ENCODE measurements around the gene DEPDC1B.
"Not testable (repeated sequence)": the region's sequence is repeated elsewhere in the genome, so short reads cannot be mapped to it uniquely, and the experiment has no call there.

Gene DEPDC1B

GRCh38 chr5:60649288-60649917 lies 50.6 kb downstream of the DEPDC1B start:
- no peak for DNase-seq

GRCh38 chr5:60648175-60648574 lies 51.8 kb downstream of the DEPDC1B start:
- no peak for DNase-seq

DNA sequence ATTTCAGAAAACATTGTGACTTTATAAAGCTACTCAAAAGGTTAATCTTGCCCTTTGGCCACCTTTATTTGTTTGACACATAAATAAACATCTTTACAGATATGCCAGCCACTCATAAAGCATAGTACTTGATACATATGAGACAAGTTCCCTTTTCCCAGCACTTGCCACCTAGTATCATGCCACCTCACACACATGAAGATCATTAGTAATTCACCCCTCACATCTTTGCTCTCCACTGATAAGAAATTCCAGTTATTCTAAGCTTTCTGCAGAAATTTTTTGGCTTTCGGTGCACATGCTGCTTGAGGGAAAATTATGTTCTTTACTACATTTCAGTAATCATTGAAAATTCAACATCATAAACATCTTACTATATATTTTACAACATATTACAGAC lies 59.1 kb downstream of the DEPDC1B start:
- no peak for DNase-seq

DNA sequence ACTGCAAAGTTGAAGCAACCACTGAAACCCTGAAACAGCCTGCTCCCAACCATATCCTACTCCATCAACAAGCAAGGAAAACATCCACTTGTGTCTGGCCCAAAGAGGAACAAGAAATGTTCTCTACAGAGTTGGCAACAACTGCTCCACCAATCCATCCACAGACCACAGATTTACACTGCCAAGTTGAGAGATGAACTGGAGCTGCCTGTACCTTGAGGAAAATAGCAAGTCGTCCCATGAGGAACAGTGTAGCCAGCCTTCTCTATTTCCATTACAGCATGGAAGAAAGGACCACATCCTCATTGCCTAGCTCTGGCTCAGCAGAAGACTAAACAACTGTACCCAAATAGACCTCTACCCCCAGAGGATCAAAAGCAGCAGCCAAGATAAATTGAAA lies 60.4 kb downstream of the DEPDC1B start:
- DNase-seq: no peak

DNA sequence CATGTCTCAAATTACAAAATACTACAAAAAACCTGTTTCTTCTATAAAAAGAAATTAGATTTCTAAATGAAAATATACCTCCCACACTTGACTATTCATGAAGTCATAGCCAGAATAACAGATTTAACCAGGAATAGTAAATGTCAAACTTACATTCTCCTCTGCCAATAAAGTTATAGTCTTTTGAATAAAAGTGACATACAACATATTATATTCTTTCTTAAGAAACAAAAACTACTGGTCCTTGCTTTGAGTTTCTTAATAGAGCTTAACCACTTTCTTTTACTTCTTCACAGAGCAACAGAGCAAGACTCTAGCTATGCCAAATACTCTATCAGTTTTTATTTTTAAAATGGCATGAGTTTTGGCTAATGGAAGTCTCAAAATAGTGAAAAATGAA lies 61.7 kb downstream of the DEPDC1B start:
- no peak for DNase-seq

GRCh38 chr5:60636644-60637043 lies 63.3 kb downstream of the DEPDC1B start:
- DNase-seq: no peak

GRCh38 chr5:60636001-60636400 lies 64.0 kb downstream of the DEPDC1B start:
- no peak for DNase-seq

- peak in 2 of 56 donors; percentile 0 to 2 for DNase-seq
Measured at GRCh38 chr5:60634051-60634450, 65.9 kb downstream of the DEPDC1B start.

DNA sequence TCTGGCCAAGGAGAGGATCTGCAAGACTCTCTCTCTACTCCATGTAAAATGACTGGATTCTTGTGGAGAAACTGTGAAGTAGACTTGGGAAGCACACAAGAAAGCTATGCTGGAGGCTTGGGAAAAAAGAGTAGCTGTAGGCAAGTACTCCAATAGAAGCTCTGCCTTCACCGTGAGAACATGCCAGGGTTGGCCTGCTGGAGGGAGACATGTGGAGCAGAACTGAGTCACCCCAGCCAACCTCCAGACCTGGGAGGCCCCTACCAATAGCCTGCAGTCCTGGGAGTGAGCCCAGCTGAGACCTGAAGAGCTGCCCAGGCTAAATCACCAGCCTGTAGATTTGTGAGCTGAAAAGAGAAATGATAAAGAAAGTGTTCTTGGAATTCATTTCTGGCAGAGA lies 66.6 kb downstream of the DEPDC1B start:
- peak in 2 of 56 donors; percentile 0 to 1 for DNase-seq

GRCh38 chr5:60632153-60632552 lies 67.8 kb downstream of the DEPDC1B start:
- no peak for DNase-seq

DNA sequence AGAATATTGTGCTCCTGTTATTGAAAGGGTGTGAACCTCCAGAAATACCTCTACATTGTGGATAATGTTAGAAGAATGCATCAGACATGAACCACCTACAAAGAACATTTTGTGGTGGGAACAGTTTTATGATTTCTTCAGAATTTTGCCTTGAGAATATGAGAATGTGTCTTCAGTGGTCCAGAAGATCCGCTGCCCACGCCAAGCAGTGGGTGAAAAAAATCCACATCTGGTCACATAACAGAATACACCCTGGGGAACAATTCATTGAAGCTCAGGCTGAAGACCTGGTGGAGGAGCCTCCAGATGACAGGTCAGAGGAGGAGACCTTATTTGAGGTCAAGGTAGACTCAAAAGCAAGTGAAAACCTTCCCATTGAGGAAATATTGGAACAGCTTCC lies 69.1 kb downstream of the DEPDC1B start:
- DNase-seq: no peak

DNA sequence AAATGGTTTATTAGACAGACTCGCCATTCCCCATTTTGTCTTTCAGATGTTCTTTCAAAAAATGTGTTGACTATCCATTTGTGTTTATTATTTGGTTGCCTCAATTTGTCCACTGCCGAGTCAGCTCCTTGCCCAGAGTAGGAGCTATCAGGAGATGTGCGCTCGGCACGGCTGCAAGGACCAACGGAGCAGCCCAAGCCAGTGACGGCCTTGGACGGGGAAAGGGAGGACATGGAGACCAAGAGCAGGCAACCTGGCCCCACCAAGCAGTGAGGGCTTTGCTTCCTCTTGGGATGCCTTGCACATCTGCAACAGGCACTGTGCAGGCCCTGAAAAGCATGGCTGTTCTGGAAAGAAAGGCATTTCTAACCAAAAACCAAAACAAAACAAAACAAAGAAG lies 69.8 kb downstream of the DEPDC1B start:
- DNase-seq: no peak

DNA sequence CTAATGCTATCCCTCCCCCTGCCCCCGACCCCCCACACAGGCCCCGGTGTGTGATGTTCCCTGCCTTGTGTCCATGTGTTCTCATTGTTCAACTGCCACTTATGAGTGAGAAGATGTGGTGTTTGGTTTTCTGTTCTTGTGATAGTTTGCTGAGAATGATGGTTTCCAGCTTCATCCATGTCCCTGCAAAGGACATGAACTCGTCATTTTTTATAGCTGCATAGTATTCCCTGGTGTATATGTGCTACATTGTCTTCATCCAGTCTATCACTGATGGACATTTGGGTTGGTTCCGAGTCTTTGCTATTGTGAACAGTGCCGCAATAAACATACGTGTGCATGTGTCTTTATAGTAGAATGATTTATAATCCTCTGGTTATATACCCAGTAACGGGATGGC lies 75.1 kb downstream of the DEPDC1B start:
- not testable (repeated sequence) for DNase-seq

DNA sequence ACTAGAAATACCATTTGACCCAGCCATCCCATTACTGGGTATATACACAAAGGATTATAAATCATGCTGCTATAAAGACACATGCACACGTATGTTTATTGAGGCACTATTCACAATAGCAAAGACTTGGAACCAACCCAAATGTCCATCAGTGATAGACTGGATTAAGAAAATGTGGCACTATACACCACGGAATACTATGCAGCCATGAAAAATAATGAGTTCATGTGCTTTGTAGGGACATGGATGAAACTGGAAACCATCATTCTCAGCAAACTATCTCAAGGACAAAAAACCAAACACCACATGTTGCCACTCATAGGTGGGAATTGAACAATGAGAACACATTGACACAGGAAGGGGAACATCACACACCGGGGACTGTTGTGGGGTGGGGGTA lies 79.2 kb downstream of the DEPDC1B start:
- DNase-seq: not testable (repeated sequence)

GRCh38 chr5:60613826-60614225 lies 86.1 kb downstream of the DEPDC1B start:
- no peak for DNase-seq

- no peak for DNase-seq
Measured at GRCh38 chr5:60611099-60611740, 88.7 kb downstream of the DEPDC1B start.

- DNase-seq: no peak
Measured at GRCh38 chr5:60604771-60605170, 95.2 kb downstream of the DEPDC1B start.

- no peak for DNase-seq
Measured at GRCh38 chr5:60598424-60598823, 101.5 kb downstream of the DEPDC1B start.

DNA sequence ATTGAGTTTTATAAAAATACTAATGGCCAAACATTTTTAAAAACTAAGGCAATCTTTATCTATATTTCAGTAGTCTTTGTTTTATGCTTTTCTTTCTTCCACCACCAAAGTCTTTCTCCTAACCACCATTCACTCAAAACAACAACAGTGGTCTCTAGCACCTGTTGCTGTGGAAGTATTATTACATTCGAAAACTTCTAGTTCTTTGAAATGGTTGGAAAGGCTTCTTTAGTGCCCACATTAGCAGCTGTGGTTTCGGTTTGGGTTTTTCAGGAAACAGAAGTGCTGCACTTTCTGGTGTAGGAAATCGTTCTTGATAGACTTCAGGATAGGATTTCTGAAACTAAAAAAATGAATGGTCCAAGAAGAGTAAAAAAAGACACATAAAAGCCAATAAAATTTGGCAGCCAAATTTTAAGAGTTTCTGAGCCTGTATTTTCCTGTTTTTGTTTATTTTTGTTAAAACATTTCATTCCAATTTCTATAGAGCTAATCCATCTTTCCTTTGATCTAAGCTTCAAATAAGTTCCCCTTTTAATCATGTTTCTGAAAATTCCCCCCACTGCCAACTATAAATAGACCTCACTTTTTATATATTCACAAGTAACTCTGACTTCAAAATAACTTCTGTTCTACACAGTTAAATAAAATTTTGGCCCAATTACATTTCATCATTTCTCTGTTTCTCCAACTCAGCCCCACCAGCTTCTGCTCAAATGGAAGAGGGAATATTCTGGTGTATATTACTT lies 102.2 kb downstream of the DEPDC1B start:
- no peak for DNase-seq

DNA sequence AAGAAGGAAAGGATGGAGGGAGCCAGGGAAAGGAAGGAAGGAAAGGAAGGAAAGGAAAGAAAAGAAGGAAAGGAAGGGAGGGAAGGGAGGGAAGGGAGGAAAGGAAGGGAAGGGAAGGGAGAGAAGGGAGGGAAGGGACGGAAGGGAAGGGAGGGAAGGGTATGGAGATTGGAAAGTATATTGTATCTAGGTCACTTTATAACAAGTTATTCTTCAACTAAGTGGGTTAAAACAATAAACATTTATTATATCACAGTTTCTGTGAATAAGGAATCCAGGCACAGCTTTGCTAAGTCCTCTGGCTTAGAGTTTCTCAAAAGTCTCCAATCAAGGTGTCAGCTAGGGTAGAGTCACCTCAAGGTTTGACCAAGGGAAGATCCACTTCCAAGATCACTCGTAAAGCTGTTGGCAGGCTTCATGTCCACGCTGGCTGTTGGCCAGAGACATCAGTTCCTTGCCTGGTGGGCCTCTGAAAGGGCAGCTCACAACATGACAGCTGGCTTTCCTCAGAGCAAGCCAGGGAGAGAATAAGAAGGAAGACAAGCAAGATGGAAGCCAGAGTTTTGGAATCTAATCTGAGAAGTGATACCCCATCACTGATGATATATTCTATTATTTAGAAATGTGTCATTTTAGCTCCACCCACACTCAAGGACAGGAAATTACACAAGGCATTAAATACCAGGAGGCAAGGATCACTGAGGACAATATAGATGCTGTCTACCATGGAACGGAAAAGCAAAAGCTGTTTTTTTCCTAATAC lies 105.1 kb downstream of the DEPDC1B start:
- DNase-seq: no peak

DNA sequence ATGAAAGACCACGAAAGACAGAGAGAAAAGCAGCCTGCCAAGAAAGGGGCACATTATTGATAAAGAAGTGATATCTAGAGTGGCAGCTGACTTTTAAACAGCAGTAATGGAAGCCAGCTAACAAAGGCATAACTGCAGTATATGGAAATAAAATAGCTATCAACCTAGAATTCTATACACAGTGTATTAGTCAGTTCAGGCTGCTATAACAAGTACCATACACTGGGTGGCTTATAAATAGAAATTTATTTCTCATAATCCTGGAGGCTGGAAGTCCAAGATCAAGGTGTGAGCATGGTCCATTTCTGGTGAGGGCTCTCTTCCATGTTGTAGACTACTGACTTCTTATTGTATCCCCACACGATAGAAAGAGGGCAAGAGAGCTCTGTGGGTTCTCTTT lies 109.8 kb downstream of the DEPDC1B start:
- no peak for DNase-seq

GRCh38 chr5:60587312-60587711 lies 112.7 kb downstream of the DEPDC1B start:
- not testable (repeated sequence) for DNase-seq
